NCI-H1930 (cell line): Measurements from ENCODE around the gene EIF4A3.

ENCODE experiments used
- DNase-seq, 2 experiments: peaks; one replicate each; lab custom pipeline; 2025; lab: John Stamatoyannopoulos, UW

Gene EIF4A3

GRCh38 chr17:80133626-80133970 lies 13.3 kb downstream of the EIF4A3 start:
- DNase-seq = no peak

GRCh38 chr17:80132906-80133625 lies 13.9 kb downstream of the EIF4A3 start:
- no peak for DNase-seq

- no peak for DNase-seq
Observed at GRCh38 chr17:80130992-80131391, 15.9 kb downstream of the EIF4A3 start.

- DNase-seq = no peak
Observed at GRCh38 chr17:80129006-80129565, 17.8 kb downstream of the EIF4A3 start.

GRCh38 chr17:80126449-80126715 lies 20.5 kb downstream of the EIF4A3 start:
- no peak for DNase-seq

GRCh38 chr17:80125656-80126448 lies 21.1 kb downstream of the EIF4A3 start:
- DNase-seq = no peak

GRCh38 chr17:80124351-80124981 lies 22.5 kb downstream of the EIF4A3 start:
- DNase-seq = peak; percentile 41 to 65

- no peak for DNase-seq
Observed at GRCh38 chr17:80123791-80124190, 23.1 kb downstream of the EIF4A3 start.

GRCh38 chr17:80122926-80123505 lies 23.9 kb downstream of the EIF4A3 start:
- DNase-seq = no peak

- no peak for DNase-seq
Observed at GRCh38 chr17:80122026-80122575, 24.8 kb downstream of the EIF4A3 start.

GRCh38 chr17:80119839-80120238 lies 27.1 kb downstream of the EIF4A3 start:
- DNase-seq = no peak

- DNase-seq = no peak
Observed at GRCh38 chr17:80119271-80119791, 27.6 kb downstream of the EIF4A3 start.

- no peak for DNase-seq
Observed at GRCh38 chr17:80118601-80119270, 28.2 kb downstream of the EIF4A3 start.

GRCh38 chr17:80117491-80118401 lies 29.2 kb downstream of the EIF4A3 start:
- DNase-seq = no peak

GRCh38 chr17:80116921-80117380 lies 30.0 kb downstream of the EIF4A3 start:
- DNase-seq = no peak

- no peak for DNase-seq
Observed at GRCh38 chr17:80116276-80116920, 30.5 kb downstream of the EIF4A3 start.

- no peak for DNase-seq
Observed at GRCh38 chr17:80115159-80115558, 31.8 kb downstream of the EIF4A3 start.

GRCh38 chr17:80114758-80115157 lies 32.2 kb downstream of the EIF4A3 start:
- DNase-seq = no peak

GRCh38 chr17:80113033-80113484 lies 33.9 kb downstream of the EIF4A3 start:
- DNase-seq = no peak
